Stimulated activated CD8-positive, alpha-beta memory T cell treated with anti-CD3 and anti-CD28 coated beads, Interleukin-4, amount 100 ng/mL, for 1 hour (primary cell): ENCODE data around the gene MPRIP.
"Not testable (repeated sequence)": the region's sequence is repeated elsewhere in the genome, so short reads cannot be mapped to it uniquely, and the experiment has no call there.

Source experiments
- DNase-seq, 2 donors: peaks; one replicate each; pipeline ENCODE4 v3.0.0-alpha.2; 2020; ENCODE audit warnings: low read depth in 2 of 2, low spot score in 1 of 2

Gene MPRIP

GRCh38 chr17:17013828-17014747 lies 28.2 kb upstream of the MPRIP start:
- not testable (repeated sequence) for DNase-seq

- DNase-seq, result not testable (repeated sequence)
Observed at GRCh38 chr17:17014748-17015124, 27.5 kb upstream of the MPRIP start.

GRCh38 chr17:17015230-17015629 lies 27.0 kb upstream of the MPRIP start:
- no peak for DNase-seq

- not testable (repeated sequence) for DNase-seq
Observed at GRCh38 chr17:17016199-17017197, 25.8 kb upstream of the MPRIP start.

- DNase-seq, result no peak
Observed at GRCh38 chr17:17017343-17018014, 24.8 kb upstream of the MPRIP start.

GRCh38 chr17:17018021-17018441 lies 24.2 kb upstream of the MPRIP start:
- DNase-seq, result no peak

- DNase-seq, result no peak
Observed at GRCh38 chr17:17018612-17019429, 23.4 kb upstream of the MPRIP start.

- DNase-seq, result no peak
Observed at GRCh38 chr17:17019430-17019762, 22.9 kb upstream of the MPRIP start.

- no peak for DNase-seq
Observed at GRCh38 chr17:17019891-17020456, 22.3 kb upstream of the MPRIP start.

- DNase-seq, result no peak
Observed at GRCh38 chr17:17020821-17021193, 21.4 kb upstream of the MPRIP start.

GRCh38 chr17:17021194-17021863 lies 20.9 kb upstream of the MPRIP start:
- no peak for DNase-seq

GRCh38 chr17:17022011-17022410 lies 20.2 kb upstream of the MPRIP start:
- DNase-seq, result no peak

- no peak for DNase-seq
Observed at GRCh38 chr17:17022456-17022855, 19.8 kb upstream of the MPRIP start.

GRCh38 chr17:17024778-17025300 lies 17.4 kb upstream of the MPRIP start:
- DNase-seq, result no peak

GRCh38 chr17:17025621-17026020 lies 16.6 kb upstream of the MPRIP start:
- DNase-seq, result no peak

GRCh38 chr17:17026163-17026562 lies 16.1 kb upstream of the MPRIP start:
- no peak for DNase-seq

- DNase-seq, result no peak
Observed at GRCh38 chr17:17027442-17028058, 14.7 kb upstream of the MPRIP start.

GRCh38 chr17:17028059-17028877 lies 14.0 kb upstream of the MPRIP start:
- no peak for DNase-seq
